Upper lobe of left lung (tissue), 6 donors: ENCODE measurements around the gene RFT1. TPM values are rescaled to one million over a fixed set of nuclear protein-coding genes. Genes with fewer than 3 reads are reported as not detected.
A peak's percentile ranks its signal among the peaks of the same experiment; 100 is the strongest.

Source experiments
- ATAC-seq, 2 donors: fragments of 200-7000 bp; cut with Tn5 transposase; one replicate each; pipeline ENCODE4 v1.9.1; 2022; ENCODE audit warnings: mild to moderate bottlenecking in 2 of 2, moderate library complexity in 2 of 2; ENCODE audit not compliant: low FRiP score in 2 of 2
- DNase-seq, 2 donors: peaks; one replicate each; pipeline ENCODE4 v3.0.0-alpha.2; 2019 to 2020
- H3K27ac ChIP-seq, 4 donors: fragments of 200-600 bp; sonication (generic); one replicate each; pipeline ENCODE4 v1.5.1; 2016 to 2019
- H3K27me3 ChIP-seq, 4 donors: fragments of 200-600 bp; sonication (generic); one replicate each; pipeline ENCODE4 v1.5.1; 2017 to 2019
- H3K36me3 ChIP-seq, 4 donors: fragments of 200-600 bp; sonication (generic); one replicate each; pipeline ENCODE4 v1.5.1; 2016 to 2019
- H3K4me1 ChIP-seq, 4 donors: fragments of 200-600 bp; sonication (generic); one replicate each; pipeline ENCODE4 v1.5.1; 2018 to 2019
- H3K4me3 ChIP-seq, 4 donors: fragments of 200-600 bp; sonication (generic); one replicate each; pipeline ENCODE4 v1.5.1; 2017 to 2019; ENCODE audit warnings: mild to moderate bottlenecking in 2 of 4, moderate library complexity in 1 of 4
- H3K9me3 ChIP-seq, 4 donors: fragments of 200-600 bp; sonication (generic); one replicate each; pipeline ENCODE4 v1.5.1; 2018 to 2019
- CTCF ChIP-seq, 6 experiments: fragments of 450-650 bp in 4 of 6; fragments of 200-600 bp in 2 of 6; sonication (generic) in 2 of 6; IDR thresholded peaks; one replicate each; pipeline ENCODE4 v1.5.1; 2016 to 2019; ENCODE audit warnings: antibody characterized with exemption in 6 of 6
- EP300 ChIP-seq, 4 donors: sonication (generic); formaldehyde crosslinking; IDR thresholded peaks; one replicate each; pipeline ENCODE4 v1.5.1; 2017; ENCODE audit warnings: antibody characterized with exemption in 4 of 4, control low read depth in 2 of 4
- POLR2A ChIP-seq, 4 donors: fragments of 450-650 bp; IDR thresholded peaks; one replicate each; pipeline ENCODE4 v1.5.1; 2016 to 2017; ENCODE audit warnings: antibody characterized with exemption in 4 of 4, mild to moderate bottlenecking in 2 of 4
- POLR2AphosphoS5 ChIP-seq, 2 donors: sonication (generic); formaldehyde crosslinking; IDR thresholded peaks; one replicate each; pipeline ENCODE4 v1.5.1; 2017; ENCODE audit warnings: antibody characterized with exemption in 2 of 2
- WGBS, 2 donors: methylation state at CpG; one replicate each; pipeline ENCODE4 v1.1.5; 2017 to 2018; 5-methylcytosine and 5-hydroxymethylcytosine counted together
- total RNA-seq, 6 donors: library from RNA; depleted of rRNA in 4 of 6; stranded (reverse); fragments of >200 nt in 4 of 6; gene quantifications; one replicate each; pipeline versions ENCODE4 v1.1.0 to v1.2.1, GENCODE V29; 2016 to 2021
- donor health status: DM: no; HTN: no; CAD: no; lungs with moderate emphysema.
- donor health status: DM: no; HTN: yes; CAD: no; lungs with severe emphysema.

RFT1 gene
- total RNA-seq, 6 donors from 2014 or later: 5.1 to 19.9 (median 12.8) TPM

- peaks cover 56 to 88% (median 75%) of the 10 kb centered on the region in 4 donors for H3K4me1 ChIP-seq
- TF ChIP-seq EP300 (IDR thresholded peaks at IDR 0.05): no peak
- no peak for TF ChIP-seq POLR2AphosphoS5 (IDR thresholded peaks at IDR 0.05)
- no peak for TF ChIP-seq POLR2A (IDR thresholded peaks at IDR 0.05)
- no peak for TF ChIP-seq CTCF (IDR thresholded peaks at IDR 0.05)
- no peaks in the 10 kb centered on the region for H3K9me3 ChIP-seq
- peak overlapping the region; percentile 85 to 99 (median 94) for H3K27ac ChIP-seq
- no peak for ATAC-seq
- DNase-seq: no peak
- H3K27me3 ChIP-seq: no peaks in the 10 kb centered on the region
- H3K4me3 ChIP-seq: peak overlapping the region in 3 of 4 donors; percentile 73 to 97 (median 89)
- peaks cover 0 to 5% (median 0%) of the 10 kb centered on the region in 4 donors for H3K36me3 ChIP-seq
- WGBS, 2 donors: 65 to 74% methylated on average over 5 to 6 of the region's 6 CpGs
Measured at GRCh38 chr3:53163444-53164387, 33.5 kb upstream of the RFT1 start.

DNA sequence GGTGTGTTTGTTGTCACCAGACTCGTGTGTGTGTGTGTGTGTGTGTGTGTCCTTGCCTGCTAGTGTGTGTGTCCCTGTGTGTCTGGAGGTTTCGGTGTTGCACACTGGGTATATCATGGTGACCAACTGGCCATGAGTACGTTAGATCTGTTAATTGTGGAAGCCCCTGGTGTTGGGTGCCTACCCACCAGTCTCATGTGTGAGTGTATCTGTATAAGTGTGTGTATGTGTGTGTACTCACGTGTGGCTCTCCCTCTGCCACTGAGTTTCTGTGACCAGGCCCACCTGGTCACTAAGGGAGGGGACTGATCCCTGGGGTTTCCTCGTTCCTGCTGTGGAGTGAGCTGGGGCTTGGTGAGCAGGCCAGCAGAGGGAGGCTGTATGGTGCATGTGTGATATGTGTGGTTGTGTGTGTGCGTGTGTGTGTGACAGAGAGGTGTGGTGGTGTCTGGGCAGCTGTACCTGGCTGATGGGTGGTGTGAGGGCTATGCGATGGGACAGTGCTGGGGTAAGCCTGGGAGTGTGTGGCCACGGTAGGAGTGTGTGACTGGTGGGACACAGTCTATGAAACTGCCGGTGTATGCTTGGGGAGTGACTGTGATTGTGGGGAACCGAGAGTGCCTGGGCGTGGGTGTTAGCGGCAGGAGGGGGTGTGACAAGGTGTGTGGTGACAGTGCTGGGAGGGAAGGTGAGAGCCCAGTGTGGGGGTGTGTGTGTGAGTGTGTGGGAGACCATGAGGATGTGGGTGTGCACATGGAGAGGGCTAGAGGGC, 32.6 kb upstream of the RFT1 start:
- H3K9me3 ChIP-seq: no peaks in the 10 kb centered on the region

DNA sequence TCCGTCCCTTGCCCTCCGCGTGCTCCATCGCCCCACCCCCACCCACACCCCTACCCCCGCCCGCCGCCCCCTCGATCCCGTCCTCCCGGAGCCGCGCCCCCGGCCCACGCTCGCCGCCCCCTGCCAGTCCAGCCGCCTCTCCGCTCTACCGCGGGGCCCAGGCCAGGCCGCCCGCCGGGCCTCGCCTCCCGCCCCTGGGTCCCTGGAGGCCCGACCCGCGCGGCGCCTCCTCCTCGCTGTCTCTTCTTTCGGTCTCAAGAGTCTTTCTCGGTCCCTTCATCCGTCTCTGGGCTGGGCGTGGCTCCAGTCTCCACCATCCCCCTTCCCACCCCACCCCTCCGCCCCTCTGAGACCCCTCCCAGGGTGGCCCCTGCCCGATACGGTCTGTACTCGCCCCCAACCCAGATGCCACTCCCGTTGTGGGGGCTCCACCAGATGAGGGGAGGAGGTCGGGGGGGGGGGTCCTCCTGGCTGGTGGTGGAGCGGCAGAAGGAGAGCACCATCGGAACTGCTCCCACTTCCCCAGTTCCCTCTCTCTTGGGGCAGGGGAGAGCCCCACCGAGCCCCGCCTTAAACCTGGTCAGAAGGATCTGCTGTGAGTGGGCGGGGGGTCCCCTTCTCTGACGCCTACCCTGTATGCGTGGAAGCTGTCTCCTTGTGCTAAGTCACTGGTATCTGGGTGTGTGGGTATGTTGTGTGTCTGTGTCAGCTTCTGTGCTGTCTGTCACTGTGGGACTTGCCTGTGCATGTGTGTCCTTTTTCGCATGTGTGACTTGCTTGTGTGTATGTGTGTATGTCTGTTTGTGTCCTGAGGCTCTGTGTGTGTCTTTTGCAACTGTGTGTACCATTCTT, 31.8 kb upstream of the RFT1 start:
- Histone ChIP-seq H3K9me3 (no peaks in the 10 kb centered on the region), H3K27me3 (no peaks in the 10 kb centered on the region), H3K27ac (peak overlapping the region; percentile 85 to 99 (median 94)), H3K4me1 (peaks cover 39 to 88% (median 73%) of the 10 kb centered on the region in 4 donors), H3K4me3 (peak overlapping the region; percentile 59 to 97 (median 81)), H3K36me3 (peaks cover 0 to 5% (median 0%) of the 10 kb centered on the region in 4 donors)
- DNase-seq (peak; percentile 65 to 91), ATAC-seq (peak in 1 of 2 donors; percentile 28)
- peak; percentile 7 to 11 for TF ChIP-seq POLR2AphosphoS5 (IDR thresholded peaks at IDR 0.05)
- TF ChIP-seq CTCF (IDR thresholded peaks at IDR 0.05): no peak
- peak in 1 of 4 donors; percentile 33 for TF ChIP-seq POLR2A (IDR thresholded peaks at IDR 0.05)
- 7 to 16% methylated on average over 17 to 25 of the region's 49 CpGs for WGBS, 2 donors

More for the DNA sequence above, 32.6 kb upstream of the RFT1 start:
- DNase-seq: no peak
- Histone ChIP-seq H3K27me3 (no peaks in the 10 kb centered on the region), H3K36me3 (peaks cover 0 to 5% (median 0%) of the 10 kb centered on the region in 4 donors), H3K27ac (peak overlapping the region; percentile 85 to 99 (median 94)), H3K4me3 (peak overlapping the region; percentile 59 to 97 (median 81)), H3K4me1 (peaks cover 47 to 88% (median 75%) of the 10 kb centered on the region in 4 donors)
- no peak for ATAC-seq
- TF ChIP-seq EP300 (IDR thresholded peaks at IDR 0.05): no peak
- peak in 1 of 6 experiments; percentile 26 for TF ChIP-seq CTCF (IDR thresholded peaks at IDR 0.05)
- no peak for TF ChIP-seq POLR2A (IDR thresholded peaks at IDR 0.05)
- peak in 1 of 2 donors; percentile 1 for TF ChIP-seq POLR2AphosphoS5 (IDR thresholded peaks at IDR 0.05)
- WGBS, 2 donors: 33 to 51% methylated on average over 7 to 12 of the region's 12 CpGs

DNA sequence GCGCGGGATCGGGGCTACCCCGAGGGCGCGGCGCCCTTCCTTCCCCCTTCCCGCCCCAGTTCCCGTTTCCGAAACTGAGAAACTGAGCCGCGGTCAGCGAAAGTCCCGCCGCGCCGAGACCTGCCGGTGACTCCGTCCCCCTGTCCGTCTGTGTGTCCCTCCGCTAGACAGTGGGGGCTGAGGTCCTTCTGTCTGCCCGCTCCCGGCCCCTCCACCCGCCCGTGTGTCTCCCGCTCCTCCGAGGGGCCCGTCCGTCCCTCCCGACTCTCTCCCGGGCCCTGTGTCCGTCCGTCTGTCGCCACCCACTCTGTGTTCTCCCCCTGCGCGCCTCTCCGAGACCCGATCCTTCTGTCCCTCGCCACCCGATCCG, 31.2 kb upstream of the RFT1 start:
- peak overlapping the region; percentile 85 to 99 (median 94) for H3K27ac ChIP-seq
- 1% methylated on average over 17 to 34 of the region's 41 CpGs for WGBS, 2 donors
- no peaks in the 10 kb centered on the region for H3K9me3 ChIP-seq
- peaks cover 33 to 88% (median 73%) of the 10 kb centered on the region in 4 donors for H3K4me1 ChIP-seq
- peaks cover 0 to 1% (median 0%) of the 10 kb centered on the region in 4 donors for H3K36me3 ChIP-seq
- ATAC-seq: peak in 1 of 2 donors; percentile 1
- H3K27me3 ChIP-seq: no peaks in the 10 kb centered on the region
- TF ChIP-seq CTCF (IDR thresholded peaks at IDR 0.05): no peak
- no peak for TF ChIP-seq EP300 (IDR thresholded peaks at IDR 0.05)
- no peak for TF ChIP-seq POLR2A (IDR thresholded peaks at IDR 0.05)
- TF ChIP-seq POLR2AphosphoS5 (IDR thresholded peaks at IDR 0.05): no peak
- H3K4me3 ChIP-seq: peak overlapping the region; percentile 59 to 97 (median 81)
- no peak for DNase-seq
